ENCODE measurements around the gene FOXA3. TPM values are rescaled to one million over a fixed set of nuclear protein-coding genes. Genes with fewer than 3 reads are reported as not detected.
A peak's percentile ranks its signal among the peaks of the same experiment; 100 is the strongest.
"Not testable (repeated sequence)": the region's sequence is repeated elsewhere in the genome, so short reads cannot be mapped to it uniquely, and the experiment has no call there.

Gene FOXA3
- total RNA-seq, 2 experiments from 2014 or later = not detected

DNA sequence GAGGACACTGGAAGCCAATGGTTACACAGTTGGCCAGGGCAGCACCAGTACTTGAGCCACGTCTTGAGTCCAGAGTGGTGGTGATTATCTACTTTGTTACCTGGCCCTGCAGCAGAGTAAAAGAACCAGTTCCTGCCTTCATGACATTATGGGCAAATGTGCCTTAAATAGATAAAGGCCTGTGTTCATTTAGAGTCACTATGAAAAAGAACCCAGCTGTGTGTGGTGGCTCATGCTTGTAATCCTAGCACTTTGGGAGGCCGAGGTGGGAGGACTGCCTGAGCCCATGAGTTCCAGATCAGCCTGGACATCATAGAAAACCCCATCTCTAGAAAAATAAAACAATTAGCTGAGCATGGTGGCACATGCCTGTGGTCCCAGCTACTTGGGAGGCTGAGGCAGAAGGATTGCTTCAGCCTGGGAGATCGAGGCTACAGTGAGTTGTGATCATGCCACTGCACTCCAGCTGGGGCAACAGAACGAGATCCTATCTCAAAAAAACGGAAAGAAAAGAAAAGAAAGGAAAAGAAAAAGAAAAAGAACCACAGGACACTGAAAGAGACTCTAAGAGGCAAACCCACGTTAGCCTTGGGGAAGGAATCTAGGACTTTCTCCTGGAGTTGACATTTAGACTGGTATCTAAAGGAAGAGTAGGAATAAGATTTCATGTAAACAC, 25.2 kb downstream of the FOXA3 start:
- ChIA-PET POLR2A (no interaction called here), CTCF (no interaction called here)
- Mint-ChIP-seq H3K27me3 (no peaks in the 10 kb centered on the region), H3K4me1 (peaks cover 14% of the 10 kb centered on the region), H3K9me3 (no peaks in the 10 kb centered on the region), H3K4me3 (no peak overlapping the region), H3K36me3 (ENCODE audit: low read depth) (no peaks in the 10 kb centered on the region), H3K27ac (peak overlapping the region; percentile 69)
- no peak for DNase-seq

- ChIA-PET POLR2A (no interaction called here), CTCF (interaction anchor here (0.9 to 1.6 kb wide), 2 partner anchors 10 to 26 kb away, joined by 3 to 6 read pairs; no protein-coding TSS in a partner anchor)
- Mint-ChIP-seq H3K27me3 (no peaks in the 10 kb centered on the region), H3K36me3 (ENCODE audit: low read depth) (peaks cover 5% of the 10 kb centered on the region), H3K4me3 (no peak overlapping the region), H3K27ac (no peak overlapping the region), H3K4me1 (peaks cover 9% of the 10 kb centered on the region), H3K9me3 (no peaks in the 10 kb centered on the region)
- no peak for DNase-seq
These were observed 26.8 kb downstream of the FOXA3 start for GRCh38 chr19:45890877-45891276.

DNA sequence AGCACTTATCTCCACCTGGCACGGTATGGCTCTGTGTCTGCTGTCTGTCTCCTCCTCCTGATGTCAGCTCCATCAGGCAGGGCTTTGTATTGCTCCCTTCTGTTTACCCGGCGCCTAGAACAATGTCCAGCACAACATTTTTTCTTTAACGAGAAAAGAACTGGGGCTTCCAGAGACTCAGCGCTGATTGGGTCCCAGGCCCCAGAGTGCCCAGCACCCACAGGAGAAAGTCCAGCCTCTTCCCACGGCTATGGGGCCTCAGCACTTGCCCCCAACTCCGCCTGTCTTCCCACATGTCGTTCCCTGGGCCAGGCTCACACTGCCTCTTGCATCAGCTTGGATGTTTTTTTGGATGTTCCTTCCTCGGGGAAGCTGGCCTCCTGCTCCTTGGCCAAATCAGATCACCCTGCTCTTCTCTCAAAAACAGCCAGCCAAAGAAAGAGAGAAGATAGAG, 31.4 kb downstream of the FOXA3 start:
- Mint-ChIP-seq H3K4me1 (peaks cover 10% of the 10 kb centered on the region), H3K9me3 (no peaks in the 10 kb centered on the region), H3K4me3 (no peak overlapping the region), H3K27me3 (no peaks in the 10 kb centered on the region), H3K36me3 (ENCODE audit: low read depth) (peaks cover 21% of the 10 kb centered on the region), H3K27ac (no peak overlapping the region)
- ChIA-PET POLR2A (no interaction called here), CTCF (interaction anchor here (1.9 kb wide), 1 partner anchor 10 kb away, joined by 6 read pairs; the partner anchor contains the start of gene IRF2BP1)
- no peak for DNase-seq

- H3K9me3 Mint-ChIP-seq, DNase-seq, H3K4me3 Mint-ChIP-seq, POLR2A ChIA-PET, H3K27me3 Mint-ChIP-seq, H3K27ac Mint-ChIP-seq: not testable (repeated sequence)
- CTCF ChIA-PET = interaction anchor here (1.9 kb wide), 1 partner anchor 10 kb away, joined by 6 read pairs; the partner anchor contains the start of gene IRF2BP1
- Mint-ChIP-seq H3K36me3 (ENCODE audit: low read depth) (peaks cover 26% of the 10 kb centered on the region), H3K4me1 (peaks cover 15% of the 10 kb centered on the region)
These were observed 32.0 kb downstream of the FOXA3 start for GRCh38 chr19:45895983-45896599.

GRCh38 chr19:45897261-45897812, 33.2 kb downstream of the FOXA3 start:
- Mint-ChIP-seq H3K36me3 (ENCODE audit: low read depth) (peaks cover 26% of the 10 kb centered on the region), H3K27ac (no peak overlapping the region), H3K4me3 (no peak overlapping the region), H3K4me1 (peaks cover 18% of the 10 kb centered on the region), H3K9me3 (no peaks in the 10 kb centered on the region), H3K27me3 (no peaks in the 10 kb centered on the region)
- ChIA-PET POLR2A (no interaction called here), CTCF (no interaction called here)
- DNase-seq = no peak

DNA sequence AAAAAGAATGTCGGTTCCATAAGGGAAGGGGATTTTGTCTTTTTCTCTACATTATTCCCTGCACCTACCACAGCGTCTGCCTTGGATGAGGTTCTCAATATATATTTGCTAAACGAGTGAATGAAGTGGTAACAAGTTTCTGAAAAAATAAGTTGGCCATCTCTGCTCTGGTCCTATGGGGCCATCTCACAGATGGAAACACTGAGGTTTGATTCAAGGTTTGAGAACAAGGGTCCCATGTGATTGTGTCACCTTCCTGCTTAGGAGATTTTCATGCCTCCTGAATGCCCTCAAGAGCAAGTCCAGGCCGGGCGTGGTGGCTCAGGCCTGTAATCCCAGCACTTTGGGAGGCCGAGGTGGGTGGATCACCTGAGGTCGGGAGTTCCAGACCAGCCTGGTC, 35.1 kb downstream of the FOXA3 start:
- H3K4me1 Mint-ChIP-seq = peaks cover 25% of the 10 kb centered on the region
- peaks cover 26% of the 10 kb centered on the region for H3K36me3 Mint-ChIP-seq (ENCODE audit: low read depth)
- no peak for DNase-seq
- H3K4me3 Mint-ChIP-seq = no peak overlapping the region
- H3K27me3 Mint-ChIP-seq = peaks cover 3% of the 10 kb centered on the region
- CTCF ChIA-PET = interaction anchor here (1.2 kb wide), 1 partner anchor 16 kb away, joined by 3 read pairs; no protein-coding TSS in a partner anchor
- POLR2A ChIA-PET = no interaction called here
- no peaks in the 10 kb centered on the region for H3K9me3 Mint-ChIP-seq
- no peak overlapping the region for H3K27ac Mint-ChIP-seq

DNA sequence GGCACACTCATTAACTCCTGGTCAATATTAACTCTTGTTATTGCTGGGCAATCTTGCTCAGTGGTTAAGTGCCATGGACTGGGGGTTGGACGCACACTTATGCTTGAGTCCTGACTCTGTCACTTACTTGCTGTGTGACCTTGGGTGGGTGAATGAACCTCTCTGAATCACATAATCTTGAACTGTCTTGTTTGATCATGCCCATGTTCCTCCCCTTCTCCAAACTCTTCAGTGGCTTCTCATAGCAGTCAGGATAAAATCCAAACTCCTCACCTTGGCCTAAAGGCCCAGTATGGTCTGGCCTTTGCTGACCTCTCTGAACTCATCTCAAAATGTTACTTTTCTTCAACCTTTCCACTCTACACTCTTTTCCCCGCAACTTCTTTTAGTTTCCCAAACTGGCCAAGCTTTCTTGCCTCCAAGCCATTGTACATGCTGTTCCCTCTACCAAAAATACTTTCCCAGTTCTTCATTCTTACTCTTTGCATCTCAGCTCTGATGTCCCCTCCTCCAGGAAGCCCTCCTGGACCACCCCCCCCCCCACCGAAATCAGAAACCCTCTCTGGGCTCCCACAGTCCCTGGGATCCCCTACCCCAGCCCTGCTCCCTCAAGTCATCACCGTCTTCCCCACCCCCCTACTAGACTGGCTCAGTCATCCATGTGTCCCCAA, 35.9 kb downstream of the FOXA3 start:
- no peak overlapping the region for H3K27ac Mint-ChIP-seq
- no peak for DNase-seq
- peaks cover 25% of the 10 kb centered on the region for H3K4me1 Mint-ChIP-seq
- peak overlapping the region; percentile 65 for H3K4me3 Mint-ChIP-seq
- H3K36me3 Mint-ChIP-seq (ENCODE audit: low read depth) = peaks cover 24% of the 10 kb centered on the region
- H3K9me3 Mint-ChIP-seq = no peaks in the 10 kb centered on the region
- POLR2A ChIA-PET = no interaction called here
- peaks cover 3% of the 10 kb centered on the region for H3K27me3 Mint-ChIP-seq
- CTCF ChIA-PET = interaction anchor here (1.1 to 1.2 kb wide), 3 partner anchors 14 to 36 kb away, joined by 3 to 4 read pairs (median 3); partner anchors contain the start of genes FOXA3 and IRF2BP1

DNA sequence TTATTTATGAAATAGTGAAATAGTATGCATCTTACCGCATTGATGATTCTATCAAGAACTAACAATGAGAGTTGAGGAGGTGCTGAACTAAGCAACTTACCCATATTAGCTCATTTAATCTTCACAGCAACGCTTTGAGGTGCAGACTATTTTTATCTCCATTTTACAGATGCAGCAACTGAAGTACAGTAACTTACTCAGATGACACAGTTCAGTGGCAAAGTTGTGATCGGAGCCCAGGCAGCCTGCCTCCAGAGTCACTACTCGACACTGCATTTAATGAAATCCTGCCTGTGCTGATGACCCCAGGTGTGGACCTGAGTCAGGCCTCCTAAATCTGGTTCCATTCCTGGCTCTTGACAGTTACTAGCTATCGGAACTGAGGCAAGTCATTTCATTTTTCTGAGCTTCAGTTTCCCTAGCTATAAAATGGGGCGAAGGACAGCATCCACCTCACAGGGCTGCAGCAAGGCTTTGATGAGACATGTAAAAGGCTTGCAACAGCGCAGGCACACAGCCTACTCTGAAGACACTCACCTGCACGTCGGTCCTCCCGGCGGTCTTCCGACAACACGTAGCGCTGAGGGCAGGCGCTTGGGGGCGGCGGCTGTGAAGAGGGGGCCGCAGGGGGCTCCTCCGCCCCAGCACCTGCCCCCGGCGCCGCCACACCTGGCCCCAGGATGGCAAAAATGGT, 36.8 kb downstream of the FOXA3 start:
- POLR2A ChIA-PET = no interaction called here
- peak overlapping the region; percentile 65 for H3K4me3 Mint-ChIP-seq
- peaks cover 3% of the 10 kb centered on the region for H3K27me3 Mint-ChIP-seq
- peaks cover 21% of the 10 kb centered on the region for H3K36me3 Mint-ChIP-seq (ENCODE audit: low read depth)
- DNase-seq = no peak
- H3K9me3 Mint-ChIP-seq = no peaks in the 10 kb centered on the region
- no peak overlapping the region for H3K27ac Mint-ChIP-seq
- CTCF ChIA-PET = interaction anchor here (0.9 to 1.6 kb wide), 5 partner anchors 8 to 84 kb away, joined by 3 to 6 read pairs (median 4); partner anchors contain the start of genes FOXA3 and IRF2BP1
- peaks cover 25% of the 10 kb centered on the region for H3K4me1 Mint-ChIP-seq

DNA sequence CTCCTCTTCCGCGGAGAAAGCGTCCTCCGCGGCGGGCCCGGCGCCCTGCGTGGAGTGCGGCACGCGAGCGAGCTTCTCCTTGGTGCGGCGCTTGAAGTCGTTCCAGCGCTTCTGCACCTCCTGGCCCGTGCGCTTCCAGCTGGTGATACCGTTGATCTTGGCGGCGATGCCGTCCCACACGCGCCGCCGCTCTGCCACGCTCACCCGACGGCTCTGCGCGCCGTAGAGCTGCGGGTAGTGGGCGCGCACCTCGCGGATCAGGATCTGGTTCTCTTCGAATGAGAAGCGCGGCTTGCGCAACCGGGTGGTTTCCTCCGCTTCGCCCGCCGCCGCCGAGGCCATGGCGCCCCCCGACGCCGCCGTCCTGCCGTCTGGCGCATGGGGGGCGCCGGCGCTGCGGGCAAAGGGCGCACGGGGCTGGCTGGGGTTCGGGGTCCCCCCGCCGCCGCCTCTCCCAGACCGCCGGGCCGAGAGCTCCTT, 37.3 kb downstream of the FOXA3 start:
- DNase-seq = peak; percentile 27
- H3K4me1 Mint-ChIP-seq = peaks cover 25% of the 10 kb centered on the region
- peak overlapping the region; percentile 65 for H3K4me3 Mint-ChIP-seq
- ChIA-PET POLR2A (no interaction called here), CTCF (interaction anchor here (0.8 to 2.4 kb wide), 5 partner anchors 9 to 722 kb away, joined by 3 to 6 read pairs (median 5); no protein-coding TSS in a partner anchor)
- peaks cover 3% of the 10 kb centered on the region for H3K27me3 Mint-ChIP-seq
- peaks cover 21% of the 10 kb centered on the region for H3K36me3 Mint-ChIP-seq (ENCODE audit: low read depth)
- H3K27ac Mint-ChIP-seq = no peak overlapping the region
- no peaks in the 10 kb centered on the region for H3K9me3 Mint-ChIP-seq

GRCh38 chr19:45901912-45902650, 38.0 kb downstream of the FOXA3 start, which contains the start of gene MYPOP:
Gene MYPOP, minus strand, starts transcription at chr19:45902613. Its CDS starts 840 bp downstream, at chr19:45901773.
- H3K27ac Mint-ChIP-seq = peak within 1 kb of the TSS; percentile 89
- DNase-seq = no peak
- peaks cover 25% of the 10 kb centered on the region for H3K4me1 Mint-ChIP-seq
- H3K27me3 Mint-ChIP-seq = peaks cover 3% of the 10 kb centered on the region
- H3K9me3 Mint-ChIP-seq = no peaks in the 10 kb centered on the region
- peak within 1 kb of the TSS; percentile 89 for H3K4me3 Mint-ChIP-seq
- POLR2A ChIA-PET = interaction anchor here (0.9 to 1.1 kb wide), 2 partner anchors 16 to 94 kb away, joined by 3 to 4 read pairs; partner anchors contain the start of genes CCDC61 and IRF2BP1
- H3K36me3 Mint-ChIP-seq (ENCODE audit: low read depth) = peaks cover 21% of the 10 kb centered on the region
- CTCF ChIA-PET = interaction anchor here (0.7 to 2.4 kb wide), 8 partner anchors 11 to 721 kb away, joined by 4 to 6 read pairs (median 4); partner anchors contain the start of genes FOXA3 and SYMPK
